Measurements from ENCODE around the gene CYREN.

CYREN gene

GRCh38 chr7:135201350-135201749, 30.8 kb upstream of the CYREN start:
- H3K4me1 ChIP-seq (ENCODE audit: insufficient read depth, low read length, poor library complexity, severe bottlenecking), result peaks cover 3% of the 10 kb centered on the region
- H3K27me3 ChIP-seq (ENCODE audit: insufficient read depth, low read length, poor library complexity, severe bottlenecking), result no peaks in the 10 kb centered on the region
- no peak overlapping the region for H2AFZ ChIP-seq (ENCODE audit: low read length)
- H3K79me2 ChIP-seq (ENCODE audit: insufficient read depth, low read length), result no peaks in the 10 kb centered on the region
- no peaks in the 10 kb centered on the region for H3K9me3 ChIP-seq (ENCODE audit: insufficient read depth, low read depth, low read length)
- H3K4me3 ChIP-seq (ENCODE audit: low read length, poor library complexity, severe bottlenecking), result no peak overlapping the region
- no peak overlapping the region for H3K9ac ChIP-seq (ENCODE audit: low read depth, low read length, poor library complexity, severe bottlenecking)
- H4K20me1 ChIP-seq (ENCODE audit: insufficient read depth, low read length, poor library complexity, severe bottlenecking), result no peaks in the 10 kb centered on the region
- H3F3A ChIP-seq (ENCODE audit: low read depth), result no peaks in the 10 kb centered on the region
- H3K36me3 ChIP-seq (ENCODE audit: insufficient read depth, low read length), result no peaks in the 10 kb centered on the region; the same call in 1 of the 2 replicates
- no peak overlapping the region for H3K4me2 ChIP-seq (ENCODE audit: low read depth, low read length, poor library complexity, severe bottlenecking)
- H3K9me2 ChIP-seq (replicated peaks; ENCODE audit: low read depth, low read length), result no peaks in the 10 kb centered on the region
- TF ChIP-seq EZH2phosphoT487 (IDR thresholded peaks at IDR 0.05; ENCODE audit: borderline replicate concordance) (no peak), CTCF (conservative IDR thresholded peaks at IDR 0.05; ENCODE audit: low read length) (no peak)

GRCh38 chr7:135200821-135201331, 30.4 kb upstream of the CYREN start:
- Histone ChIP-seq H3K9me2 (replicated peaks; ENCODE audit: low read depth, low read length) (no peaks in the 10 kb centered on the region), H3K4me2 (ENCODE audit: low read depth, low read length, poor library complexity, severe bottlenecking) (no peak overlapping the region), H3K27me3 (ENCODE audit: insufficient read depth, low read length, poor library complexity, severe bottlenecking) (no peaks in the 10 kb centered on the region), H3K4me1 (ENCODE audit: insufficient read depth, low read length, poor library complexity, severe bottlenecking) (peaks cover 3% of the 10 kb centered on the region), H3K9me3 (ENCODE audit: insufficient read depth, low read depth, low read length) (no peaks in the 10 kb centered on the region), H2AFZ (ENCODE audit: low read length) (no peak overlapping the region), H3K9ac (ENCODE audit: low read depth, low read length, poor library complexity, severe bottlenecking) (no peak overlapping the region), H3K4me3 (ENCODE audit: low read length, poor library complexity, severe bottlenecking) (no peak overlapping the region), H4K20me1 (ENCODE audit: insufficient read depth, low read length, poor library complexity, severe bottlenecking) (no peaks in the 10 kb centered on the region), H3K79me2 (ENCODE audit: insufficient read depth, low read length) (no peaks in the 10 kb centered on the region), H3F3A (ENCODE audit: low read depth) (no peaks in the 10 kb centered on the region), H3K36me3 (ENCODE audit: insufficient read depth, low read length) (no peaks in the 10 kb centered on the region; the same call in 1 of the 2 replicates)
- TF ChIP-seq CTCF (conservative IDR thresholded peaks at IDR 0.05; ENCODE audit: low read length) (no peak), EZH2phosphoT487 (IDR thresholded peaks at IDR 0.05; ENCODE audit: borderline replicate concordance) (no peak)

- Histone ChIP-seq H3K27me3 (ENCODE audit: insufficient read depth, low read length, poor library complexity, severe bottlenecking) (no peaks in the 10 kb centered on the region), H3K4me1 (ENCODE audit: insufficient read depth, low read length, poor library complexity, severe bottlenecking) (peaks cover 3% of the 10 kb centered on the region), H3F3A (ENCODE audit: low read depth) (no peaks in the 10 kb centered on the region), H3K9me2 (replicated peaks; ENCODE audit: low read depth, low read length) (no peaks in the 10 kb centered on the region), H2AFZ (ENCODE audit: low read length) (no peak overlapping the region), H3K4me3 (ENCODE audit: low read length, poor library complexity, severe bottlenecking) (no peak overlapping the region), H3K9me3 (ENCODE audit: insufficient read depth, low read depth, low read length) (no peaks in the 10 kb centered on the region), H3K79me2 (ENCODE audit: insufficient read depth, low read length) (no peaks in the 10 kb centered on the region), H4K20me1 (ENCODE audit: insufficient read depth, low read length, poor library complexity, severe bottlenecking) (no peaks in the 10 kb centered on the region), H3K9ac (ENCODE audit: low read depth, low read length, poor library complexity, severe bottlenecking) (no peak overlapping the region), H3K36me3 (ENCODE audit: insufficient read depth, low read length) (no peaks in the 10 kb centered on the region; the same call in 1 of the 2 replicates), H3K4me2 (ENCODE audit: low read depth, low read length, poor library complexity, severe bottlenecking) (no peak overlapping the region)
- TF ChIP-seq CTCF (conservative IDR thresholded peaks at IDR 0.05; ENCODE audit: low read length) (no peak), EZH2phosphoT487 (IDR thresholded peaks at IDR 0.05; ENCODE audit: borderline replicate concordance) (no peak)
Observed at GRCh38 chr7:135199439-135199838, 28.9 kb upstream of the CYREN start.
